ENCODE measurements around the gene HMCN2.

HMCN2 gene

DNA sequence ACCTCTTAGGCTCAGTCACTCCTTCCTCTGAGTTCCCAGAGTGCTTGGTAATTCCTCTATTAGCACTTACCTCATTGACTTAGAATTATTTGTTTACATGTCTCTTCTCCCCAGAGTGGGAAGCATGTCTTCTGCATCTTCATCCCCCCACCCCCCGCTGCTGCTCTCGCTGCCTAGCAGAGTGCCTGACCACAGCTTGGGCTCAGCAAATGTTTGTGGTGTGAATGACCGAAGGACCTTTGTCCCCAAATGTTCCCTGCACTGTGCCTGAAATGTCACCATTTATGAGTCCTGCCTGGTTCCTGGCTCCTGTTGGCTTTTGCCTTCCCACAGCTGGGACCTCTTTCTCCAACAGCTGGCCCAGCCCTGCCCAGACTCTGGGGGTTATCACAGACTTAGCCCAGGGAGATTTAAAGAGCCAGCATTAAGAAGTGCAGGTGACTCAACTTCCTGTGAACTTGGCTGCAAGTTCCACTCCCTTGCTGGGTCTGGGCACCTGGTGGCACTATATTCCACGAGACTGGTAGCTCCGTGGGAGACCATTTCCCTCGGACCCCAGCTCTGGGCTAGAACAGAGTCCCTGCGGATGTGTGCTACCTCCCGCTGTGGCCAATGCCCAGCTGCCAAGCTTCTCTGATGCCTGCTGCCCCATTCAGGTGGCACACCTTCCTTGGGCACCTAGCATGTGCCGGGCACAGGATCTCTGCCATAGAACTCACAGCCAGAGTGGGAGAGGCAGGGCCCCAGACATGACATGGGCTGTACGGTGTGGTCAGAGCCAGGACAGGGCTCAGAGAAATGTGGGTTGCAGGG, 1.8 kb upstream of the HMCN2 start:
- H3K9ac ChIP-seq (ENCODE audit: low read depth, low read length, poor library complexity): no peak overlapping the region
- no peak for DNase-seq (ENCODE audit: low spot score)

DNA sequence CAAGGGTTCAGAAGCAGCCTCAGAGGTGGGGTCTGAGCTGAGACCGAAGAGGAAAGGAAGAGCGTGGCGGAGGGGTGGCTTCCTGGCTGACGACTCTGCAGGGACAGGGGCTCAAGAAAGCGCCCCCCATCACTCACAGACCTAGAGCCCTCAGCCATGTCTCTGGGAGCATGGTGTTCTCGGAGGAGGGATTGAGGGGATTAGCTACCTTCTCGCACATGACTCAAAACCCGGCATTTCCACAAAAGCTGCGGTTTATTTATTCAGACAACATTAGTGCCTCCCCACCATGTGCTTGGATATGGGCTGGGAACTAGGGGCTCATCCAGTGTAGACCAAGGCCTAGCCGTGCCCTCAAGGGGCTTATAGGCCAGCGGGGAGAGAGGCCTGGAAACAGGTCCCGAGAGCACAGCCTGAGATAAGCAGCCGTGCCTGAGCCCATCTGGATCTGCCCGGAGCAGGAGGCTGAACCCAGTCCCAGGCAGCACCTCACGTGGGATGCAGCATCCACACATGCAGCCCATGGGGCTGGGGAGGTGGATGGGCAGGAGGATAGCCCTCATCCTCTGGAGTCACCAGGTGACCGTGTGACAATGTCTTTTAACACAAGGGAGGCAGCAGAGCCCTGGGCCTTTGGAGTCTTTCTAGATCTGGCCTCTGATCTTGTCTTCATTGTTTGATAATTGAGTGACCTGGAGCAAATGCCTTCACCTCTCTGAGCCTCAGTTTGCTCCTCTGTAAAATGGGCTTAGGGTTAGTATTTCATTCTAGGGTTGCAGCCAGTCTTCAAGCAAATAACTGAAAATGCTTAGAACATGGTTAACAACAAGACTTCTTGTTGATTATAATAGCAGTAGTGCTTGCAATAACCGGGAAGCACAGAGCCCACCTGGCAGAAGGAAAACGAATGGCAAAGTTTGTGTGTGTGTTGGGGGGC, 878 bp upstream of the HMCN2 start:
- Histone ChIP-seq H3K27me3 (ENCODE audit: control insufficient read depth in 3 of 3, insufficient read depth in 3 of 3, low read depth in 1 of 3, low read length in 3 of 3) (peaks cover 12 to 94% (median 42%) of the 10 kb centered on the region in 3 experiments), H2BK5ac (ENCODE audit: low read length) (no peak overlapping the region), H3K36me3 (replicated peaks in 1 of 2; ENCODE audit: control insufficient read depth in 2 of 2, insufficient read depth in 2 of 2, low read length in 2 of 2) (no peaks in the 10 kb centered on the region), H3K27ac (replicated peaks; ENCODE audit: low read length) (no peak overlapping the region), H4K8ac (ENCODE audit: low read depth, low read length) (no peak overlapping the region), H3K23ac (ENCODE audit: low read depth, low read length, poor library complexity) (peak overlapping the region; percentile 52), H2AFZ (ENCODE audit: low read length) (no peak overlapping the region), H3K4me1 (ENCODE audit: control insufficient read depth in 2 of 2, insufficient read depth in 1 of 2, low read depth in 1 of 2, low read length in 2 of 2) (peaks cover 0 to 11% of the 10 kb centered on the region in 2 donors), H3K4ac (ENCODE audit: low read length) (no peak overlapping the region), H3K4me3 (ENCODE audit: low read length in 2 of 2) (no peak overlapping the region), H2BK12ac (ENCODE audit: low read length) (no peak overlapping the region), H3K9me3 (replicated peaks in 1 of 2; ENCODE audit: control insufficient read depth in 2 of 2, insufficient read depth in 1 of 2, low read depth in 1 of 2, low read length in 2 of 2) (no peaks in the 10 kb centered on the region), H2AK5ac (ENCODE audit: low read depth, low read length) (peak overlapping the region; percentile 47), H3K79me1 (ENCODE audit: low read depth, low read length) (no peaks in the 10 kb centered on the region), H2BK120ac (ENCODE audit: low read depth, low read length) (no peak overlapping the region), H4K91ac (ENCODE audit: low read depth, low read length, poor library complexity) (no peak overlapping the region), H2BK15ac (ENCODE audit: low read length) (peak overlapping the region; percentile 35), H3K18ac (ENCODE audit: low read length) (peak overlapping the region; percentile 31), H3K4me2 (ENCODE audit: insufficient read depth, low read length, poor library complexity, severe bottlenecking) (no peak overlapping the region), H3K14ac (ENCODE audit: low read length) (peak overlapping the region; percentile 4), H3K9ac (ENCODE audit: low read depth, low read length, poor library complexity) (no peak overlapping the region)
- no CpG with 5 or more reads among the region's 18 CpGs for WGBS, 2 donors (ENCODE audit: extremely low coverage in 2 of 2, insufficient read length in 2 of 2, insufficient replicate concordance in 1 of 2)
- DNase-seq (ENCODE audit: low spot score): no peak

More for the DNA sequence above, 1.8 kb upstream of the HMCN2 start:
- peaks cover 0 to 11% of the 10 kb centered on the region in 2 donors for H3K4me1 ChIP-seq (ENCODE audit: control insufficient read depth in 2 of 2, insufficient read depth in 1 of 2, low read depth in 1 of 2, low read length in 2 of 2)
- H3K18ac ChIP-seq (ENCODE audit: low read length): no peak overlapping the region
- WGBS, 2 donors (ENCODE audit: extremely low coverage in 2 of 2, insufficient read length in 2 of 2, insufficient replicate concordance in 1 of 2): no CpG with 5 or more reads among the region's 10 CpGs
- H2AK5ac ChIP-seq (ENCODE audit: low read depth, low read length): peak overlapping the region; percentile 47
- no peak overlapping the region for H2AFZ ChIP-seq (ENCODE audit: low read length)
- no peak overlapping the region for H2BK12ac ChIP-seq (ENCODE audit: low read length)
- H3K4me2 ChIP-seq (ENCODE audit: insufficient read depth, low read length, poor library complexity, severe bottlenecking): no peak overlapping the region
- H3K27me3 ChIP-seq (ENCODE audit: control insufficient read depth in 3 of 3, insufficient read depth in 3 of 3, low read depth in 1 of 3, low read length in 3 of 3): peaks cover 12 to 85% (median 42%) of the 10 kb centered on the region in 3 experiments
- H3K14ac ChIP-seq (ENCODE audit: low read length): no peak overlapping the region
- no peak overlapping the region for H3K27ac ChIP-seq (replicated peaks; ENCODE audit: low read length)
- H4K91ac ChIP-seq (ENCODE audit: low read depth, low read length, poor library complexity): no peak overlapping the region
- H3K4me3 ChIP-seq (ENCODE audit: low read length in 2 of 2): no peak overlapping the region
- H3K9me3 ChIP-seq (replicated peaks in 1 of 2; ENCODE audit: control insufficient read depth in 2 of 2, insufficient read depth in 1 of 2, low read depth in 1 of 2, low read length in 2 of 2): peaks cover 0 to 2% of the 10 kb centered on the region in 2 donors
- no peaks in the 10 kb centered on the region for H3K36me3 ChIP-seq (replicated peaks in 1 of 2; ENCODE audit: control insufficient read depth in 2 of 2, insufficient read depth in 2 of 2, low read length in 2 of 2)
- no peak overlapping the region for H4K8ac ChIP-seq (ENCODE audit: low read depth, low read length)
- no peaks in the 10 kb centered on the region for H3K79me1 ChIP-seq (ENCODE audit: low read depth, low read length)
- no peak overlapping the region for H3K4ac ChIP-seq (ENCODE audit: low read length)
- H3K23ac ChIP-seq (ENCODE audit: low read depth, low read length, poor library complexity): peak overlapping the region; percentile 52
- no peak overlapping the region for H2BK5ac ChIP-seq (ENCODE audit: low read length)
- H2BK15ac ChIP-seq (ENCODE audit: low read length): peak overlapping the region; percentile 35
- no peak overlapping the region for H2BK120ac ChIP-seq (ENCODE audit: low read depth, low read length)

DNA sequence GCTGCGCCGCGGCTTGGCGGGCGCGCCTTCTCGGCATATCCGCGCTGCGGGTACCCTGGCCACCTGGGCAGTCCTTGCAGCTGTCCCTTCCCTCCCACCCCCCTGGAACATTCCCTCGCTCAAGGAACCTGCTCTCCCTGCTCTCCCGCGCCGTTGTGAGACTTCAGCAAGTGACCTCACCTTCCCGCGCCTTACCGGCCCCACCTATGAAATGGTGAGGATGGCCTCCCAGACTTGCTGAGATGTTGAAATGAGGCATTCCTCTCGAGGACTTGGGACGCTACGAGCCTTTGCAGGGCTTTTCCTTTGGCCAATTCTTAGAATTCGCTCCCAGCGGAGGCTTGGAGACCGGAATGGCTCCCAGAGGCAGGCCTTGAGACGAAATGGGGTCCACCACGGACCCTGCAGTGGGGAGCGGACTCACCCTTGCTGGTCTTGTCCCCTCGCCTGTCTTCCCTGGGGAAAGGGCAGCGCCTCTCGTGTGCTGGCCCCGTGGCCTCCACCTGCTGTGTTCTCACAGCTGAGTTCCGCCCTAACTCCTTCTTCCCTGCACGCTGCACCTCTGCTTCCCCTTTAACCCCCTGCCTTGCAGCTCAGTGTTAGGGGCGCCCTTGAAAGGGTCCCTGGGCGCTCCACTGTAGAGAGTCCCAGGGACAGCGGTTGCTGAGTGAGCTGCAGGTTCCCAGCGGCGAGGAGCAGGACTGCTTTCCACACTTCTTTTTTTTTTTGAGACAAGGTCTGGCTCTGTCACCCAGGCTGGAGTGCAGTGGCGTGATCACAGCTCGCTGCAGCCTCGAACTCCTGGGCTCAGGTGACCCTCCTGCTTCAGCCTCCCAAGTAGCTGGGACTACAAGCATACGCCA, 907 bp downstream of the HMCN2 start:
- no peak overlapping the region for H4K91ac ChIP-seq (ENCODE audit: low read depth, low read length, poor library complexity)
- no peak overlapping the region for H3K4ac ChIP-seq (ENCODE audit: low read length)
- H3K27me3 ChIP-seq (ENCODE audit: control insufficient read depth in 3 of 3, insufficient read depth in 3 of 3, low read depth in 1 of 3, low read length in 3 of 3): peaks cover 12 to 95% (median 42%) of the 10 kb centered on the region in 3 experiments
- H2AFZ ChIP-seq (ENCODE audit: low read length): peak overlapping the region; percentile 92
- peak overlapping the region; percentile 50 for H2AK5ac ChIP-seq (ENCODE audit: low read depth, low read length)
- H2BK15ac ChIP-seq (ENCODE audit: low read length): peak overlapping the region; percentile 26
- no peak overlapping the region for H2BK120ac ChIP-seq (ENCODE audit: low read depth, low read length)
- DNase-seq (ENCODE audit: low spot score): no peak
- H2BK5ac ChIP-seq (ENCODE audit: low read length): no peak overlapping the region
- H2BK12ac ChIP-seq (ENCODE audit: low read length): no peak overlapping the region
- H3K14ac ChIP-seq (ENCODE audit: low read length): peak overlapping the region; percentile 43
- no peaks in the 10 kb centered on the region for H3K9me3 ChIP-seq (replicated peaks in 1 of 2; ENCODE audit: control insufficient read depth in 2 of 2, insufficient read depth in 1 of 2, low read depth in 1 of 2, low read length in 2 of 2)
- no peak overlapping the region for H3K4me3 ChIP-seq (ENCODE audit: low read length in 2 of 2)
- H3K27ac ChIP-seq (replicated peaks; ENCODE audit: low read length): no peak overlapping the region
- peak overlapping the region; percentile 15 for H3K18ac ChIP-seq (ENCODE audit: low read length)
- H3K79me1 ChIP-seq (ENCODE audit: low read depth, low read length): no peaks in the 10 kb centered on the region
- no peak overlapping the region for H3K23ac ChIP-seq (ENCODE audit: low read depth, low read length, poor library complexity)
- peak overlapping the region; percentile 68 for H3K9ac ChIP-seq (ENCODE audit: low read depth, low read length, poor library complexity)
- WGBS, 2 donors (ENCODE audit: extremely low coverage in 2 of 2, insufficient read length in 2 of 2, insufficient replicate concordance in 1 of 2): no CpG with 5 or more reads among the region's 41 CpGs
- no peaks in the 10 kb centered on the region for H3K36me3 ChIP-seq (replicated peaks in 1 of 2; ENCODE audit: control insufficient read depth in 2 of 2, insufficient read depth in 2 of 2, low read length in 2 of 2)
- no peak overlapping the region for H4K8ac ChIP-seq (ENCODE audit: low read depth, low read length)
- H3K4me1 ChIP-seq (ENCODE audit: control insufficient read depth in 2 of 2, insufficient read depth in 1 of 2, low read depth in 1 of 2, low read length in 2 of 2): peaks cover 0 to 11% of the 10 kb centered on the region in 2 donors
- peak overlapping the region; percentile 98 for H3K4me2 ChIP-seq (ENCODE audit: insufficient read depth, low read length, poor library complexity, severe bottlenecking)
